Nephron (organoid): Measurements from ENCODE around the gene ZNF318.

ENCODE experiments used
- H3K27ac Mint-ChIP-seq, 3 experiments: 2 replicates each; pipeline ENCODE4 v1.8.0; 2020; ENCODE audit warnings: mixed read lengths in 3 of 3, mild to moderate bottlenecking in 2 of 3, moderate library complexity in 1 of 3
- H3K27me3 Mint-ChIP-seq: 2 replicates; pipeline ENCODE4 v1.8.0; 2021; ENCODE audit warnings: low read depth, mild to moderate bottlenecking, moderate library complexity, mixed read lengths
- H3K36me3 Mint-ChIP-seq: 2 replicates; pipeline ENCODE4 v1.8.0; 2020; ENCODE audit warnings: low read depth, mixed read lengths
- H3K4me1 Mint-ChIP-seq: 2 replicates; pipeline ENCODE4 v1.8.0; 2020; ENCODE audit warnings: mixed read lengths
- H3K4me3 Mint-ChIP-seq, 3 experiments: 2 replicates each; pipeline ENCODE4 v1.8.0; 2020; ENCODE audit warnings: mild to moderate bottlenecking in 3 of 3, mixed read lengths in 3 of 3, moderate library complexity in 2 of 3
- H3K9me3 Mint-ChIP-seq: 2 replicates; pipeline ENCODE4 v1.8.0; 2020; ENCODE audit warnings: mixed read lengths
- TF ChIP-seq, protein P1 (sequence below), 3 experiments: fragments of 200-600 bp; sonication (generic); IDR thresholded peaks; one replicate each; pipeline ENCODE4 v1.5.0; 2021; ENCODE audit warnings: antibody characterized with exemption in 3 of 3; ENCODE audit not compliant: unreplicated experiment in 3 of 3

Gene ZNF318

DNA sequence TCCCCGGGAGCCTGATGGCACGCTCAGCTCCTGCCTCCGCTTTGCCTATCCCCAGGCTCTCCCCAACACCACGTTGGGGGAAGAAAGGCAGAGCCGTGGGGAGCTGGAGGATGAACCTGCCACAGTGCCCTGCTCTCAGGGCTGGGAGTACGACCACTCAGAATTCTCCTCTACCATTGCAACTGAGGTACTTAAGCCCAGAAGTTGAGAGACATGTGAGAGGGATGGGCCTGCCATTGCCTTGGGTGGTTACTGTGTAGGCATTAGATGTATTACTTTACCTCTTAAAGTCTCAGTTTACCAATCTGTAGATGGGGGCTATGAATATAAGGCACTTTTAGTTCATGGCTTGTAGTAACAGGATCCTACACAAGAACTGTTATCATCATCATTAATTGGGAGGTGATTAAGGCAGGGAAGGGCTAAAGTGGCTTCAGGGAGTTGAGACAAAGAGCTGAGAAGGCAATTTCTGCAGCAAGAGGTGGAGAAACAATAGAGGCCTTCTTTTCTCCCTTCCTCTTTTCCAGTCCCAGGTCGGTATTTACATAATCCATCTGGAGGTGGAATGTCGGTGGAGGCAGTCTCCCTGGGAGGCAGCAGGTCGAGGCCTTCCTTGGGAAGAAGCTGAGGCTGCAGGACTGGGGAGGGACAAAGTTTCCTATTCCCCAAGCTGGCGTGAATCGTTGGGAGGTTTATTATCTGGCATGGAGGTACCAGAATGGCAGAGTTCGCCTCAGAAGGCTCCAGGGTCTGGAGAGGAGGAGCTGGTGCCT lies 70.7 kb downstream of the ZNF318 start:
- Mint-ChIP-seq H3K36me3 (no peaks in the 10 kb centered on the region), H3K27me3 (peaks cover 5% of the 10 kb centered on the region), H3K27ac (no peak overlapping the region)

DNA sequence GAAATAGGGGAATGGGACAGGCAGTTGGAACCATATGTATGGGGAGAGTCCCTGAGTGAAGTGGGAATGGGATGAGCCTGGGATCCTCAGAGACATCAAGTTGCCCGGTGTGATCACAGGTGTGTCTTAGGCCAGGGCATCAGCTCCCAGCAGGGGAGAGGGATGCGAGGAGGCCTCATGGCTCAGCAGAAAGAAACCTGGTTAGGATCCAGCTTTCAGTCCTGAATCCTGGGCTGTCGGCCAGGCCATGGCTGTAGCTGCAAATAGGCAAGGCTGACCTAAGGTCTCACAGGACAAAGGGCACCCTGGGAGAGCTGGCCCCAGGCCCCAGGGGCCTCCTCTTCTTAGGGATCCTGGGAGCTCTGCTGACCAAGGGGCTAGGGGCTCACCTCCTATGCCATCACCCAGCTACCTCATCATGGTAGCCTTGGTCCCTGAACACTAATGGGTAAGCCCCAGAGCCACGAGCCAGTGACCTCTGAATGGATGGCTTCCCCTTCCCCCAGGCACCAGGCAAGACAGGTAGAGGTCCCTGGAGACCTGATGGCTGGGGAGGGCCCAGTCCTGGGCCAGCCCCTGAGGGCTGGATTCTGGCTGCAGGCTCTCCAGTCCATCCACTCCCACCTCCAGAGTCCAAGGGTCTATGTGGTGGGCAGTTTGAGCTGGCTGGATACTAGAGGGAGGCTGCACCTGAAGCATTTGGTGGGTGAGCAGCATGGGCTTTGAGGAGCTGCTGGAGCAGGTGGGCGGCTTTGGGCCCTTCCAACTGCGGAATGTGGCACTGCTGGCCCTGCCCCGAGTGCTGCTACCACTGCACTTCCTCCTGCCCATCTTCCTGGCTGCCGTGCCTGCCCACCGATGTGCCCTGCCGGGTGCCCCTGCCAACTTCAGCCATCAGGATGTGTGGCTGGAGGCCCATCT lies 71.5 kb downstream of the ZNF318 start, which contains the start of gene SLC22A7:
Gene SLC22A7, plus strand, starts transcription at position 617 of the 921 bp plus-strand sequence. Its CDS starts 99 bp downstream, at position 716.
- H3K27ac Mint-ChIP-seq, result peak within 1 kb of the TSS in 1 of 3 experiments; percentile 77
- H3K4me3 Mint-ChIP-seq, result no peak within 1 kb of the TSS

More for the DNA sequence above, 70.7 kb downstream of the ZNF318 start:
- H3K4me1 Mint-ChIP-seq, result no peaks in the 10 kb centered on the region
- no peak overlapping the region for H3K4me3 Mint-ChIP-seq
- TF ChIP-seq, protein P1, sequence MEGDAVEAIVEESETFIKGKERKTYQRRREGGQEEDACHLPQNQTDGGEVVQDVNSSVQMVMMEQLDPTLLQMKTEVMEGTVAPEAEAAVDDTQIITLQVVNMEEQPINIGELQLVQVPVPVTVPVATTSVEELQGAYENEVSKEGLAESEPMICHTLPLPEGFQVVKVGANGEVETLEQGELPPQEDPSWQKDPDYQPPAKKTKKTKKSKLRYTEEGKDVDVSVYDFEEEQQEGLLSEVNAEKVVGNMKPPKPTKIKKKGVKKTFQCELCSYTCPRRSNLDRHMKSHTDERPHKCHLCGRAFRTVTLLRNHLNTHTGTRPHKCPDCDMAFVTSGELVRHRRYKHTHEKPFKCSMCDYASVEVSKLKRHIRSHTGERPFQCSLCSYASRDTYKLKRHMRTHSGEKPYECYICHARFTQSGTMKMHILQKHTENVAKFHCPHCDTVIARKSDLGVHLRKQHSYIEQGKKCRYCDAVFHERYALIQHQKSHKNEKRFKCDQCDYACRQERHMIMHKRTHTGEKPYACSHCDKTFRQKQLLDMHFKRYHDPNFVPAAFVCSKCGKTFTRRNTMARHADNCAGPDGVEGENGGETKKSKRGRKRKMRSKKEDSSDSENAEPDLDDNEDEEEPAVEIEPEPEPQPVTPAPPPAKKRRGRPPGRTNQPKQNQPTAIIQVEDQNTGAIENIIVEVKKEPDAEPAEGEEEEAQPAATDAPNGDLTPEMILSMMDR (IDR thresholded peaks at IDR 0.05; ENCODE audit: unreplicated experiment in 3 of 3), result no peak
- no peaks in the 10 kb centered on the region for H3K9me3 Mint-ChIP-seq

DNA sequence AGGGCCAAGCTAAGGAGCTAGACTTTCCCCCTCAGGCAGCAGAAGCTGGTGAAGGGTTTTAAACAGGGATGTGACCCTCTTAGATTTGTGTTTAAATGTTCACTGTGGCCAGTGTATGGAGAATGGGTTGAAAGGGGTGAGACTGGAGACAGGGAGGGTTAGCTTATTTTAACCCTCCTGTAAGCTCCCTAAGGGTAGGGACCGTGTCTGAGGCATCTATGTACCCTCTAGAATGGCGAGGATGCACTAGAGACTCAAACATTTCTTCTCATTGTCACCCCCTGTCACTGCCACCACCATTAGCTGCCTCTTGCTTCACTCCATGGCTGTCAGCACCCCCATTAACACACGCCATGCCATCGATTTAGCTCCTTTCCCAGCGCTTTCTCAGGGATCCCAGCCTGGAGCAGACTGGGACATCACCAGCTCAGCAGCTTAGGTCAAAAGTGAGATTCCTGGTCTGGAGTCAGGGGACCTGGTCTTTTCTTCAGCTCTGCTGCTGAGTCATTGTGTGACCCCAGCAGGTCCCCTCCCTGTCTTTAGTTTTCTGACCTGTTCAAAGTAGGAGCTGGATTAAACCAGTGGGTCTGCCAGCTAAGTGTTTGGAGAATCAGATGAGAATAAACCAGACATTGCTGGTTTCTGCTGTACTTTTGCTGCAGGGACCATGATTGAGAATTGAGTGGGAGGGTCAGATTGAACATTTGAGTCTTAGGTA lies 72.5 kb downstream of the ZNF318 start:
- H3K9me3 Mint-ChIP-seq, result no peaks in the 10 kb centered on the region
- H3K36me3 Mint-ChIP-seq, result no peaks in the 10 kb centered on the region
- peaks cover 7% of the 10 kb centered on the region for H3K27me3 Mint-ChIP-seq
- peak overlapping the region in 1 of 3 experiments; percentile 77 for H3K27ac Mint-ChIP-seq
- TF ChIP-seq, protein P1 (IDR thresholded peaks at IDR 0.05; ENCODE audit: unreplicated experiment in 3 of 3), result no peak
- no peaks in the 10 kb centered on the region for H3K4me1 Mint-ChIP-seq
- no peak overlapping the region for H3K4me3 Mint-ChIP-seq

More for the DNA sequence above, 71.5 kb downstream of the ZNF318 start, which contains the start of gene SLC22A7:
- TF ChIP-seq, protein P1 (IDR thresholded peaks at IDR 0.05; ENCODE audit: unreplicated experiment in 3 of 3), result no peak
- Mint-ChIP-seq H3K4me1 (no peaks in the 10 kb centered on the region), H3K36me3 (no peaks in the 10 kb centered on the region), H3K9me3 (no peaks in the 10 kb centered on the region), H3K27me3 (peaks cover 5% of the 10 kb centered on the region)

DNA sequence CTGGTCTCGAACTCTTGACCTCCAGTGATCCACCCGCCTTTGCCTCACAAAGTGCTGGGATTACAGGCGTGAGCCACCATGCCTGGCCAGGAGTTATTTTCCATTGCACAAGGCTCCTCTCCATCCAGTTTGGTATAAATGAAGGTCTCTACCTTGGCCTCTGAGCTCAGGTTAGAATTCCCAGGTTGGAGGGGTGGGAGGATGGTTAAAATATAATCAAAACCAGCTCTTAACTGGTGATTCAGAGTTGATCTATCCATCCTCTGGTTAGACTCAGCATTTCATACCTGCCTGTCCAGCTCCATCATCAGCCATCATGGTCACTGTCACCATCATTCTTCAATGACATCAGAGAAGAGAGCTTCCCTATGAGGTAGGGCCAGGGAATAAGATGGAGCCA lies 74.0 kb downstream of the ZNF318 start:
- no peaks in the 10 kb centered on the region for H3K36me3 Mint-ChIP-seq
- no peaks in the 10 kb centered on the region for H3K4me1 Mint-ChIP-seq
- no peaks in the 10 kb centered on the region for H3K9me3 Mint-ChIP-seq
- no peak overlapping the region for H3K4me3 Mint-ChIP-seq
- H3K27me3 Mint-ChIP-seq, result peaks cover 4% of the 10 kb centered on the region
- H3K27ac Mint-ChIP-seq, result no peak overlapping the region
- TF ChIP-seq, protein P1 (IDR thresholded peaks at IDR 0.05; ENCODE audit: unreplicated experiment in 3 of 3), result no peak

DNA sequence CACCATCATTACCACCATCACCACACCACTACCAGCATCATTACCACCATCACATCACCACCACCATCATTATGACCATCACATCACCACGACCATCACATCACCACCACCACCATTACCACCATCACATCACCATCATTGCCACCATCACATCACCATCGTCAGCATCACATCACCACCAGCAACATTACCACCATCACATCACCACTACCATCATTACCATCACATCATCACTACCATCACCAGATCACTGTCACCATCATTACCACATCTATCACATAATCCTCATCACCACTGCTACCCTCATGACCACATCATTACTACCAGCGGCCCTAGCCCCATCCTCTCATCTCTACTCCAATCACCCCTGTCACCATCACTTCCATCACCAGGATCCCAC lies 74.9 kb downstream of the ZNF318 start:
- Mint-ChIP-seq H3K36me3 (no peaks in the 10 kb centered on the region), H3K27ac (no peak overlapping the region), H3K4me3 (no peak overlapping the region), H3K9me3 (no peaks in the 10 kb centered on the region), H3K27me3 (peaks cover 7% of the 10 kb centered on the region), H3K4me1 (no peaks in the 10 kb centered on the region)
- TF ChIP-seq, protein P1 (IDR thresholded peaks at IDR 0.05; ENCODE audit: unreplicated experiment in 3 of 3), result no peak
